GM12878 (cell line): ENCODE results near the gene HERC6. TPM values are rescaled to one million over a fixed set of nuclear protein-coding genes. Genes with fewer than 3 reads are reported as not detected.

ENCODE experiments used
- ATAC-seq: fragments of 200-7000 bp; cut with Tn5 transposase; 3 replicates; pipeline ENCODE4 v1.9.1; 2020; ENCODE audit warnings: mild to moderate bottlenecking, moderate library complexity
- BruUV-seq: library from RNA; stranded (reverse); fragments of 400-500 nt; replicated peaks from 2 replicates; lab custom pipeline; 2021; lab: Mats Ljungman, UMichigan
- CTCF ChIA-PET: fragments of 300-600 bp; sonication (Branson Sonifier 250); formaldehyde crosslinking; extraction: SDS; loops from one replicate; lab custom pipeline; 2021; ENCODE audit warnings: inconsistent platforms; lab: Yijun Ruan, JAX
- POLR2A ChIA-PET: fragments of 350-600 bp; formaldehyde crosslinking; extraction: SDS; loops from one replicate; lab custom pipeline; 2021; ENCODE audit warnings: inconsistent platforms; lab: Charles Lee
- RAD21 ChIA-PET: fragments of 300-600 bp; sonication (Branson Sonifier 250); formaldehyde crosslinking; loops from one replicate; lab custom pipeline; 2023; ENCODE audit warnings: antibody characterized with exemption; ENCODE audit not compliant: unreplicated experiment; lab: Charles Lee
- SMC1A ChIA-PET: fragments of 300-600 bp; sonication (Branson Sonifier 250); formaldehyde crosslinking; loops from one replicate; lab custom pipeline; 2023; ENCODE audit not compliant: unreplicated experiment, uncharacterized antibody; lab: Charles Lee
- DNase-seq: peaks from one replicate; pipeline ENCODE4 v3.0.0-alpha.2; 2011; ENCODE audit warnings: low read depth, low spot score
- FAIRE-seq: peaks from 3 replicates; lab custom pipeline; 2011; peaks lifted over from hg19 to GRCh38; lab: Jason Lieb, UNC
- H2AFZ ChIP-seq: 2 replicates; pipeline ENCODE4 v1.6.0; 2011; ENCODE audit warnings: low read depth, low read length, control low read depth; ENCODE audit not compliant: control insufficient read depth
- H3K27ac ChIP-seq: 2 replicates; pipeline ENCODE4 v1.5.1; 2011; ENCODE audit warnings: control low read depth; ENCODE audit not compliant: control insufficient read depth, insufficient read depth
- H3K27me3 ChIP-seq, 2 experiments: replicated peaks in 1 of 2; 2 replicates each; pipeline versions ENCODE4 v1.6.0 to v1.6.1; 2011; ENCODE audit warnings: low read length in 1 of 2; ENCODE audit not compliant: control insufficient read depth in 2 of 2, insufficient read depth in 2 of 2
- H3K36me3 ChIP-seq, 2 experiments: 2 replicates each; pipeline ENCODE4 v1.5.1; 2011; ENCODE audit warnings: low read length in 1 of 2; ENCODE audit not compliant: control insufficient read depth in 2 of 2, insufficient read depth in 2 of 2
- H3K4me1 ChIP-seq: 2 replicates; pipeline ENCODE4 v1.6.1; 2011; ENCODE audit warnings: mild to moderate bottlenecking, low read length, moderate library complexity, mixed read lengths; ENCODE audit not compliant: control insufficient read depth, insufficient read depth
- H3K4me2 ChIP-seq: 2 replicates; pipeline ENCODE4 v1.6.0; 2011; ENCODE audit warnings: control low read depth; ENCODE audit not compliant: control insufficient read depth, insufficient read depth
- H3K4me3 ChIP-seq: fragments of 200-600 bp; sonication (generic); 2 replicates; pipeline ENCODE4 v1.5.1; 2016
- H3K79me2 ChIP-seq: 2 replicates; pipeline ENCODE4 v1.6.0; 2011; ENCODE audit warnings: low read length; ENCODE audit not compliant: control insufficient read depth, insufficient read depth
- H3K9ac ChIP-seq: 2 replicates; pipeline ENCODE4 v1.8.0; 2011; ENCODE audit warnings: low read length, control low read depth, mixed read lengths; ENCODE audit not compliant: control insufficient read depth, insufficient read depth
- H3K9me3 ChIP-seq: replicated peaks from 3 replicates; pipeline ENCODE4 v1.5.1; 2011; ENCODE audit warnings: mild to moderate bottlenecking, low read length; ENCODE audit not compliant: control insufficient read depth, insufficient read depth
- H4K20me1 ChIP-seq: 2 replicates; pipeline ENCODE4 v1.6.0; 2011; ENCODE audit not compliant: control insufficient read depth, insufficient read depth
- CEBPB ChIP-seq, 2 experiments: fragments of 150-350 bp in 1 of 2; IDR thresholded peaks; 2 replicates each; pipeline ENCODE4 v1.6.1; 2012 to 2014; ENCODE audit warnings: low read depth in 2 of 2, low read length in 2 of 2, borderline replicate concordance in 1 of 2, inconsistent platforms in 1 of 2
- CHD2 ChIP-seq: IDR thresholded peaks from 2 replicates; pipeline ENCODE4 v1.6.1; 2011; ENCODE audit warnings: low read depth, low read length, improper control_type of control experiment, borderline replicate concordance
- CHD4 ChIP-seq: fragments of 200-600 bp; sonication (generic); IDR thresholded peaks from 2 replicates; pipeline ENCODE4 v1.6.1; 2016; ENCODE audit warnings: mild to moderate bottlenecking
- DPF2 ChIP-seq: fragments of 450-650 bp; IDR thresholded peaks from 2 replicates; pipeline ENCODE4 v1.6.1; 2017; ENCODE audit warnings: mild to moderate bottlenecking
- ETV6 ChIP-seq, 2 experiments: fragments of 450-650 bp in 1 of 2; IDR thresholded peaks in 1 of 2; conservative IDR thresholded peaks in 1 of 2; 2 replicates each; pipeline ENCODE4 v1.6.1; 2014; ENCODE audit warnings: antibody characterized with exemption in 1 of 2, borderline replicate concordance in 1 of 2, low read depth in 1 of 2, mild to moderate bottlenecking in 1 of 2, moderate library complexity in 1 of 2
- FOXK2 ChIP-seq: fragments of 450-650 bp; IDR thresholded peaks from 2 replicates; pipeline ENCODE4 v1.6.1; 2017; ENCODE audit warnings: mild to moderate bottlenecking, moderate library complexity
- HDAC6 ChIP-seq: fragments of 200-600 bp; sonication (generic); IDR thresholded peaks from one replicate; pipeline ENCODE4 v1.8.0; 2017; ENCODE audit warnings: antibody characterized with exemption; ENCODE audit not compliant: unreplicated experiment
- KDM1A ChIP-seq: fragments of 200-600 bp; sonication (generic); IDR thresholded peaks from 2 replicates; pipeline ENCODE4 v1.6.1; 2016; ENCODE audit warnings: borderline replicate concordance
- NFIC ChIP-seq: IDR thresholded peaks from 2 replicates; pipeline ENCODE4 v1.6.1; 2012; ENCODE audit warnings: low read depth, mild to moderate bottlenecking, inconsistent platforms, low read length, moderate library complexity
- PKNOX1 ChIP-seq: fragments of 450-650 bp; IDR thresholded peaks from 2 replicates; pipeline ENCODE4 v1.6.1; 2016; ENCODE audit warnings: mild to moderate bottlenecking
- POU2F2 ChIP-seq: IDR thresholded peaks from 3 replicates; pipeline ENCODE4 v1.6.1; 2011; ENCODE audit warnings: low read depth, mild to moderate bottlenecking, low read length, borderline replicate concordance
- RFX5 ChIP-seq: IDR thresholded peaks from 2 replicates; pipeline ENCODE4 v1.6.1; 2011; ENCODE audit warnings: low read depth, low read length, improper control_type of control experiment
- SIN3A ChIP-seq: IDR thresholded peaks from 2 replicates; pipeline ENCODE4 v1.6.1; 2012; ENCODE audit warnings: low read depth, low read length, improper control_type of control experiment
- SREBF2 ChIP-seq: IDR thresholded peaks from 2 replicates; pipeline ENCODE4 v1.6.1; 2012; ENCODE audit warnings: mild to moderate bottlenecking, low read length
- SUZ12 ChIP-seq: fragments of 200-600 bp; sonication (generic); IDR thresholded peaks from one replicate; pipeline ENCODE4 v1.6.1; 2018; ENCODE audit warnings: antibody characterized with exemption, mild to moderate bottlenecking; ENCODE audit not compliant: unreplicated experiment
- TARDBP ChIP-seq: IDR thresholded peaks from 2 replicates; pipeline ENCODE4 v1.6.1; 2016; ENCODE audit warnings: borderline replicate concordance
- TCF12 ChIP-seq: IDR thresholded peaks from 2 replicates; pipeline ENCODE4 v1.6.1; 2011; ENCODE audit warnings: low read depth, mild to moderate bottlenecking, low read length
- ZBTB40 ChIP-seq: fragments of 450-650 bp; IDR thresholded peaks from 2 replicates; pipeline ENCODE4 v1.6.1; 2016; ENCODE audit warnings: mild to moderate bottlenecking, moderate library complexity, borderline replicate concordance
- WGBS: methylation state at CpG from one replicate; pipeline ENCODE4 v1.1.6; 2016; ENCODE audit warnings: low lambda C conversion rate; ENCODE audit not compliant: insufficient replicate concordance, insufficient coverage; ENCODE audit errors: missing lambda C conversion rate; 5-methylcytosine and 5-hydroxymethylcytosine counted together
- in situ Hi-C: fragments of 300-500 bp; cut with MboI; formaldehyde crosslinking; loops from 9 replicates; pipeline ENCODE4 v1.14.3; 2018; ENCODE audit warnings: mixed read lengths
- intact Hi-C: fragments of 100-400 bp; cut with micrococcal nuclease; formaldehyde crosslinking; loops from one replicate; pipeline ENCODE4 v1.14.2; 2022; ENCODE audit not compliant: unreplicated experiment
- polyA plus RNA-seq, 11 experiments: library from polyadenylated mRNA; depleted of rRNA in 4 of 11; unstranded in 6 of 11; stranded (reverse) in 5 of 11; fragments of >200 nt; fragmentation: Nextera tagmentation in 4 of 11; fragmentation: Illumina TruSeq in 1 of 11; extraction: Ambion mirVana in 4 of 11; extraction: Trizol in 1 of 11; gene quantifications; 1 replicate in 1 of 11; 2 replicates in 10 of 11; pipeline versions ENCODE4 v1.2.1 to v1.2.3, GENCODE V29; 2011 to 2016; ENCODE audit warnings: inconsistent platforms in 2 of 11, missing spikeins in 2 of 11, low read depth in 1 of 11
- total RNA-seq, 4 experiments: library from RNA; depleted of rRNA in 3 of 4; stranded (reverse); fragments of >200 nt in 3 of 4; fragmentation: Illumina TruSeq in 1 of 4; extraction: Trizol in 1 of 4; gene quantifications; 2 replicates each; pipeline versions ENCODE4 v1.2.1 to v1.2.3, GENCODE V29; 2013 to 2021

HERC6 gene
- total and polyA plus RNA-seq, 10 of the 15 experiments (the other 5 are each of a cell fraction or from before 2014, with no cell fraction given) = 1.7 to 26.4 (median 5.9) TPM

GRCh38 chr4:88439161-88439760, 60.6 kb downstream of the HERC6 start:
- no peak overlapping the region for H3K9ac ChIP-seq
- intact Hi-C loops = no loop called here
- no TSS peak for BruUV-seq
- 96% methylated on average over 3 of the region's 3 CpGs for WGBS
- ChIA-PET CTCF (interaction anchor here (0.5 to 1.3 kb wide), 4 partner anchors 13 to 228 kb away, joined by 3 to 4 read pairs (median 4); partner anchors contain the start of genes HERC5 and HERC6), SMC1A (interaction anchor here (1.0 to 2.3 kb wide), 2 partner anchors 16 to 19 kb away, joined by 4 to 11 read pairs; partner anchors contain the start of gene HERC5), RAD21 (interaction anchor here (1.5 kb wide), 1 partner anchor 18 kb away, joined by 4 read pairs; the partner anchor contains the start of gene HERC5), POLR2A (interaction anchor here (1.4 kb wide), 1 partner anchor 9 kb away, joined by 3 read pairs; no protein-coding TSS in a partner anchor)
- H3K9me3 ChIP-seq = peaks cover 2% of the 10 kb centered on the region; the same call in 1 of the 3 replicates
- no peak overlapping the region for H2AFZ ChIP-seq
- ATAC-seq (no peak), DNase-seq (no peak), FAIRE-seq (no peak)
- no peaks in the 10 kb centered on the region for H3K4me1 ChIP-seq
- TF ChIP-seq PKNOX1 = no peak
- no peak for TF ChIP-seq SREBF2
- no peak for TF ChIP-seq NFIC
- no peak for TF ChIP-seq TARDBP
- no peak for TF ChIP-seq CHD4
- TF ChIP-seq ZBTB40 = no peak
- no peak for TF ChIP-seq KDM1A
- no peak for TF ChIP-seq ETV6 (conservative IDR thresholded peaks at IDR 0.05 in 1 of 2, IDR thresholded peaks at IDR 0.05 in 1 of 2; ENCODE audit: borderline replicate concordance in 1 of 2, low read depth in 1 of 2)
- no peak for TF ChIP-seq SUZ12
- no peak for TF ChIP-seq DPF2
- TF ChIP-seq TCF12 = no peak
- no peak for TF ChIP-seq FOXK2
- TF ChIP-seq POU2F2 = no peak
- no peak for TF ChIP-seq RFX5
- TF ChIP-seq CEBPB (IDR thresholded peaks at IDR 0.05; ENCODE audit: borderline replicate concordance in 1 of 2, low read depth in 2 of 2, low read length in 2 of 2) = no peak
- TF ChIP-seq SIN3A = no peak
- TF ChIP-seq HDAC6 = no peak
- TF ChIP-seq CHD2 = no peak
- H3K4me2 ChIP-seq = no peak overlapping the region
- no peaks in the 10 kb centered on the region for H3K79me2 ChIP-seq
- H3K27ac ChIP-seq = no peak overlapping the region
- in situ Hi-C loops = no loop called here
- H3K36me3 ChIP-seq = peaks cover 0 to 18% of the 10 kb centered on the region in 2 experiments; a peak in 3 of 4 replicates
- no peak overlapping the region for H3K4me3 ChIP-seq
- no peaks in the 10 kb centered on the region for H4K20me1 ChIP-seq
- no peaks in the 10 kb centered on the region for H3K27me3 ChIP-seq
